22Rv1 (cell line): ENCODE results near the gene RPL37A.

Experiments used
- H3K27ac ChIP-seq: fragments of 450-650 bp; 2 replicates; pipeline ENCODE4 v1.5.1; 2017
- ZFX ChIP-seq: fragments of 450-650 bp; IDR thresholded peaks from 2 replicates; pipeline ENCODE4 v1.6.1; 2017; ENCODE audit warnings: antibody characterized with exemption, borderline replicate concordance
- TF ChIP-seq, protein P1 (sequence below): fragments of 450-650 bp; IDR thresholded peaks from 2 replicates; pipeline ENCODE4 v1.5.1; 2017; ENCODE audit warnings: mild to moderate bottlenecking

Gene RPL37A

DNA sequence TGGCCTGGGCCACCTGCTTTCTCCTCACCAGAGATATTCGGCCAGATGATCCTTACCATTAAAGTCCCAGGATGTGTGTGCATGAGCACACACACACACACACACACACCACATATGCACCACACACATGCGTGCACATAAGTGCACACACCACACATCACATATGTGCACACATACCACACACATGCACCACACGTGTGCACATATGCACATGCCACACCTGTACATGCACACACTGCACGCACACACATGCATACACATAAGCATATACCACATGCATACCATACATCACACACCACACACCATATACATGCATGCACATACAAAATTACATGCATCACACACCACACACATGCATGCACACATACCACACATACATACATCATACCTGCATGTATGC lies 38.7 kb downstream of the RPL37A start:
- TF ChIP-seq, protein P1, sequence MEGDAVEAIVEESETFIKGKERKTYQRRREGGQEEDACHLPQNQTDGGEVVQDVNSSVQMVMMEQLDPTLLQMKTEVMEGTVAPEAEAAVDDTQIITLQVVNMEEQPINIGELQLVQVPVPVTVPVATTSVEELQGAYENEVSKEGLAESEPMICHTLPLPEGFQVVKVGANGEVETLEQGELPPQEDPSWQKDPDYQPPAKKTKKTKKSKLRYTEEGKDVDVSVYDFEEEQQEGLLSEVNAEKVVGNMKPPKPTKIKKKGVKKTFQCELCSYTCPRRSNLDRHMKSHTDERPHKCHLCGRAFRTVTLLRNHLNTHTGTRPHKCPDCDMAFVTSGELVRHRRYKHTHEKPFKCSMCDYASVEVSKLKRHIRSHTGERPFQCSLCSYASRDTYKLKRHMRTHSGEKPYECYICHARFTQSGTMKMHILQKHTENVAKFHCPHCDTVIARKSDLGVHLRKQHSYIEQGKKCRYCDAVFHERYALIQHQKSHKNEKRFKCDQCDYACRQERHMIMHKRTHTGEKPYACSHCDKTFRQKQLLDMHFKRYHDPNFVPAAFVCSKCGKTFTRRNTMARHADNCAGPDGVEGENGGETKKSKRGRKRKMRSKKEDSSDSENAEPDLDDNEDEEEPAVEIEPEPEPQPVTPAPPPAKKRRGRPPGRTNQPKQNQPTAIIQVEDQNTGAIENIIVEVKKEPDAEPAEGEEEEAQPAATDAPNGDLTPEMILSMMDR: no peak
- no peak for TF ChIP-seq ZFX
- H3K27ac ChIP-seq: no peak overlapping the region

- TF ChIP-seq ZFX: no peak
- TF ChIP-seq, protein P1: no peak
- no peak overlapping the region for H3K27ac ChIP-seq
Measured at GRCh38 chr2:216538538-216538937, 39.9 kb downstream of the RPL37A start.

DNA sequence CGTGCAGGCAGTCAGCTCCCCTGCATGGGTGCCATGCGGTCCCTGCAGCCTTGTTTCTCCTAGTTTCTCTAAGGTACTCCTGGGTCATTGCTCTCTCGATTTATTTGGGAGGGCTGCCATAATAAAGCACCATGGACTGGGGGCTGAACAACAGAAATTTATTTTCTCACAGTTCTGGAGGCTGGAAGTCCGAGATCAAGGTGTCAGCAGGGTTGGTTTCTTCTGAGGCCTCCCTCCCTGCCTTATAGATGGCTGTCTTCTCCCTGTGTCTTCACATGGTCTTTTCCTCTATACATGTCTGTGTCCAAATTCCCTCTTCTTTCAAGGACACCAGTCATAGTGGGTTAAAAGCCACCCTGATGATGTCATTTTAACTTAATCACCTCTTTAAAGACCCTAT lies 40.5 kb downstream of the RPL37A start:
- H3K27ac ChIP-seq: peak overlapping the region; percentile 50
- TF ChIP-seq, protein P1: no peak
- no peak for TF ChIP-seq ZFX

GRCh38 chr2:216539791-216540241 lies 41.2 kb downstream of the RPL37A start:
- H3K27ac ChIP-seq: peak overlapping the region; percentile 50
- TF ChIP-seq ZFX: no peak
- TF ChIP-seq, protein P1: no peak

DNA sequence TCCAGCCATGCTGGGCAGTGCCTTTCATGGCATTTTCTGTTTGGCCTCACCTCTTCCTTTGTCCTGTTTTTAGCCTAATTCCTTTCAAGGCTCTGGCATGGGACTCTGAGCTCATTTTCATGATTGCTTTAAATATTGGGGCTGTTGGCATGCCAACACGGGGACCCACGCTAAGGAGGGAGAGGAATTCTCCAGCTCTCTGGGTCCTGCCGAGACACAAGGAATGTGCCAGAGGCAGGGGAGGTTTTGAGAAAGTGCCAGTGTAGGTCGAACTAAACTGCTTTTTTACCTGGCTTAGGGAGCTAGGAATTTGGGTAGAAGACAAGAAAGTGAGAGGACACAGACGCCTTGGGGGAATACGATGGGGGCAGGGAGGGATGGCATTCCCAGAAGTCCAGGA lies 42.3 kb downstream of the RPL37A start:
- no peak overlapping the region for H3K27ac ChIP-seq
- no peak for TF ChIP-seq ZFX
- TF ChIP-seq, protein P1: no peak

DNA sequence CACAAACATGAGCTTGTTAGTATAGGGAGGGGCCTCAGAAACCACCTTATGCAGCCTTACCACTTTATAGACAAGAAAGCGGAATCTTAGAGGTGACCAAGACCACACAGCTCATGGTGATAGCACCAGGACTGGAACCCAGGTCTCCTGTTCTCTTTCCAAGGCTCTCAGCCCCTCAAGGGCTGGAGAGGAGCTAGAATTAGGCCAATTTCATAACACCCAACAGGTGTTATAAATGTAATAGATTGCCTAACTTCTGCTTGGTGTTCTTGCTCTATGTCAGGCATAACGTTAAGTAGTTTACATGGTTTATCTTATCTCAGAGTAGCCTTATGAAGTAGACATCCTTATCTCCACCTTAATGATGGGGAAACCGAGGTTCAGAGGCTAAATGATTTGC lies 42.9 kb downstream of the RPL37A start:
- TF ChIP-seq, protein P1: no peak
- no peak for TF ChIP-seq ZFX
- H3K27ac ChIP-seq: no peak overlapping the region

DNA sequence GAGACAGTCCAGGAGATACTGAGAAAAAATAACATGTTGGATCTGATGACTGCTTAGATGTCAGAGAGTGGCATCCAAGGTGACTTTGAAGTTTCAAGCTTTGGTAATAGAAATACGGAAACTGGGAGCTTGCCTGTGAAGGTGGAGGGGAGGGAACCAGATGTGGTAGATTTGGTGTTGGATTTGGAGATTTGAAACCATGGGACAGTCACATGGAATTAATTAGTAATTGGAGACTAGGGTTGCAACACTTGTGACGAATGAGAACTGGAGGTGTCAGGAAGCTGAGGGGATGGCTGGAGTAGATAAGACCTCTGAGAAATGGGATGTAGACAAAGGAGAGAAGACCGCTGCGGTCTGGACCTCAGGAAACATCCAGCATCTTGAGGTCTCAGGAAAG lies 46.7 kb downstream of the RPL37A start:
- TF ChIP-seq ZFX: no peak
- TF ChIP-seq, protein P1: no peak
- H3K27ac ChIP-seq: no peak overlapping the region
